Brain microvascular endothelial cell (primary cell): ENCODE measurements around the gene SERPINE3.

Experiments
- DNase-seq: peaks from one replicate; pipeline ENCODE4 v3.0.0-alpha.2; 2020
- H3K27ac ChIP-seq: fragments of 250-450 bp; sonication (Bioruptor Pico); 2 replicates; pipeline ENCODE4 v1.5.1; 2020; ENCODE audit warnings: mild to moderate bottlenecking, moderate library complexity
- H3K27me3 ChIP-seq: fragments of 250-450 bp; sonication (Bioruptor Pico); replicated peaks from 2 replicates; pipeline ENCODE4 v1.5.1; 2020; ENCODE audit warnings: mild to moderate bottlenecking
- H3K36me3 ChIP-seq: fragments of 250-450 bp; sonication (Bioruptor Pico); replicated peaks from 2 replicates; pipeline ENCODE4 v1.5.1; 2020; ENCODE audit warnings: mild to moderate bottlenecking
- H3K4me3 ChIP-seq: 2 replicates; pipeline ENCODE4 v1.5.1; 2011; ENCODE audit warnings: low read depth, mild to moderate bottlenecking, control low read depth, low read length, moderate library complexity
- in situ Hi-C: cut with HindIII; loops from 2 replicates; pipeline ENCODE4 v1.10.0; 2017; ENCODE audit warnings: low sequenced_read_pairs, low pct_ligation_motif_present
- TF ChIP-seq, protein P1 (sequence below): IDR thresholded peaks from 2 replicates; pipeline ENCODE4 v1.5.1; 2011; ENCODE audit warnings: low read depth, mild to moderate bottlenecking, moderate library complexity, low read length, control low read depth, inconsistent platforms; ENCODE audit errors: missing control alignments

The SERPINE3 gene

DNA sequence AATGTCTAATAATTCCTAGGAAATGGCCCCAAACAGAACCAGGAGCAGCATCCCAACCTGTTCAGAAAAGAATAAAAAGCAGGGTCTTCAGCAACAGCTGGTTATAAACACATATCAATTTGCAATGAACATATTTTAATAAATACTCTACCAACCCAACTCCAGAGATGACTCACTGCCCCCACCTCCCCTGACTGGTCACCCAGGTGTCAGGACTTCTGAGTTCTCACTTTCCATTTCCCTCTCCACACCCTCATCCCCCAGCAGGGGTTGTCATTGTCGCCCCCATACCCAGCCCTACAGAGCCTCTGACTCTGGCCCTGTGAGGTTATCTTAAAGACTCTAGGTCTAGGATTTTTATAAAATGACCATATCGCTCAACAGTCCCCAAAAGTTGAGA lies 6.9 kb downstream of the SERPINE3 start:
- Histone ChIP-seq H3K27me3 (no peaks in the 10 kb centered on the region), H3K4me3 (no peak overlapping the region), H3K27ac (no peak overlapping the region), H3K36me3 (no peaks in the 10 kb centered on the region)
- in situ Hi-C loops, result no loop called here
- TF ChIP-seq, protein P1, sequence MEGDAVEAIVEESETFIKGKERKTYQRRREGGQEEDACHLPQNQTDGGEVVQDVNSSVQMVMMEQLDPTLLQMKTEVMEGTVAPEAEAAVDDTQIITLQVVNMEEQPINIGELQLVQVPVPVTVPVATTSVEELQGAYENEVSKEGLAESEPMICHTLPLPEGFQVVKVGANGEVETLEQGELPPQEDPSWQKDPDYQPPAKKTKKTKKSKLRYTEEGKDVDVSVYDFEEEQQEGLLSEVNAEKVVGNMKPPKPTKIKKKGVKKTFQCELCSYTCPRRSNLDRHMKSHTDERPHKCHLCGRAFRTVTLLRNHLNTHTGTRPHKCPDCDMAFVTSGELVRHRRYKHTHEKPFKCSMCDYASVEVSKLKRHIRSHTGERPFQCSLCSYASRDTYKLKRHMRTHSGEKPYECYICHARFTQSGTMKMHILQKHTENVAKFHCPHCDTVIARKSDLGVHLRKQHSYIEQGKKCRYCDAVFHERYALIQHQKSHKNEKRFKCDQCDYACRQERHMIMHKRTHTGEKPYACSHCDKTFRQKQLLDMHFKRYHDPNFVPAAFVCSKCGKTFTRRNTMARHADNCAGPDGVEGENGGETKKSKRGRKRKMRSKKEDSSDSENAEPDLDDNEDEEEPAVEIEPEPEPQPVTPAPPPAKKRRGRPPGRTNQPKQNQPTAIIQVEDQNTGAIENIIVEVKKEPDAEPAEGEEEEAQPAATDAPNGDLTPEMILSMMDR, result no peak
- no peak for DNase-seq

DNA sequence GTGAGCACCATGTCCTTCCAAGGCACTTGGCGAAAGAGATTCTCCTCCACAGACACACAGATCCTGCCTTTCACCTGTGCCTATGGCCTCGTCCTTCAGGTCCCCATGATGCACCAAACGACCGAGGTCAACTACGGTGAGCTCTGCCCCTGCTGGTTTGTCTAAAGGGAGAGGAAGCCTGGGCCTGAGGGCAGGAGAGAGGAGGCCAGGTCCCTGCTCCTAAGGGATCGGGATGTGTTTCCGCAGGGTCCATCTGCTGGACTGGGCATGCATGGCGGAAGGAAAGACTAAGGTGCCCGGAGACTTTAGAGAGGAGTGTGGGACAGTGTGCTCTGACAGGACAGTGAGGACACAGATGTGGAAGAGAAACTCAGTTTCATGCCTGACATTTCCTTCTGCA lies 7.6 kb downstream of the SERPINE3 start:
- Histone ChIP-seq H3K27ac (no peak overlapping the region), H3K36me3 (no peaks in the 10 kb centered on the region), H3K27me3 (no peaks in the 10 kb centered on the region), H3K4me3 (no peak overlapping the region)
- no peak for DNase-seq
- TF ChIP-seq, protein P1, result no peak
- in situ Hi-C loops, result no loop called here

DNA sequence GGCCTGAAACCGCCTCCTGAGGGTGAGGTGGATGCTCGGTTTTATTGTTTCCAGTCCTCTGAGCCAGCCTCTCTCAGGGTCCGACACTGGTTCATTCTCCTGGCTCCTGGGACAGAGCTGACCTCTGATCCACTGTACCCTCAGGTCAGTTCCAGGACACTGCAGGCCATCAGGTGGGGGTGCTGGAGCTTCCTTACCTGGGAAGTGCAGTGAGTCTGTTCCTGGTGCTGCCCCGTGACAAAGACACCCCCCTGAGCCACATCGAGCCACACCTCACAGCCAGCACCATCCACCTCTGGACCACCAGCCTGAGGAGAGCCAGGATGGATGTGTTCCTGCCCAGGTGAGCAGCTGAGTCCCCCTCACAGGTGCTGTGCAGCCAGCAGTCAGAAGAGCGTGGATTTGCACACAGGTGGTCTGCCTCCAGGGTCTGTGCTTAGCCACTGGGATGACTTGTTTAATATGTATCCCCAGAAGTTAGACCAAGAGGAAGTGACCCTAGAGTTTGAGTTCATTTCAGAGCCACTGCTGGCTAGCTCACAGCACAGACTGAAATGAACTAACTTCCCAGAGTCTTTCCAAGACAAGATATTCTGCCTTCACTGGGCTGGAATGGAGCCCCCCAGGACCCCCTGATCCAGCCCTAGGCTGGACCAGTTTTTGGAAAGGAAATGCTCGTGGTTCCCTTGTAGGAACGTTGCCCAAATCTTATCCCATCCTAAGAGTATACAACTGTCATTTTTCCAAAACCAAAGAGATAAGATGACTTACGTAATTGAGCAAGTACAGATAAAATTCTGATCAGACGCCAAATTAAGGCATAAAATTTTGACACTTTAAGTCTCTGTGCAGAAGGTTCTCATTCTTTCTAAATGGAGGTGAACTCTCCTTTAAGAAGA lies 8.8 kb downstream of the SERPINE3 start:
- TF ChIP-seq, protein P1, result no peak
- in situ Hi-C loops, result no loop called here
- Histone ChIP-seq H3K4me3 (no peak overlapping the region), H3K36me3 (no peaks in the 10 kb centered on the region), H3K27ac (no peak overlapping the region), H3K27me3 (no peaks in the 10 kb centered on the region)
- no peak for DNase-seq

DNA sequence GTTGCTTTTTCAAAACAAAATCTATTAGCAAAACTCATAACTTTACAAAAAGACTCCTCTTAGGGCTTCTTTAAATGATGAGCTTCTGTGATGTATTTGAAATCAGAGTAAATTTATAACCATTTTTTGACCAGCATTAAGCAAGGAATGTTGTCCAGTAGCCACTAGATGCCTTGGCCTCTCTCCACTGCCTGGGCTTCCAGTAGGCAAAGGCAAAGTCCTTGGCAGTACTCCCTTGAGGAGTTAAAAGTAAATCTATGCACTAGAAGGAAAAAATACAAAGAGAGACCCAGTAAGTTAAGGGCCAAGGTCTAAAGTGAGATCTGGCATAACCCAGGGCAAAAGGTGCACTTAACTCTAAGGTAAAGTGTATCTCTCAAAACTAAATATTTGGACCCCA lies 9.5 kb downstream of the SERPINE3 start:
- Histone ChIP-seq H3K36me3 (no peaks in the 10 kb centered on the region), H3K27ac (no peak overlapping the region), H3K4me3 (no peak overlapping the region), H3K27me3 (no peaks in the 10 kb centered on the region)
- in situ Hi-C loops, result no loop called here
- no peak for DNase-seq
- TF ChIP-seq, protein P1, result no peak

DNA sequence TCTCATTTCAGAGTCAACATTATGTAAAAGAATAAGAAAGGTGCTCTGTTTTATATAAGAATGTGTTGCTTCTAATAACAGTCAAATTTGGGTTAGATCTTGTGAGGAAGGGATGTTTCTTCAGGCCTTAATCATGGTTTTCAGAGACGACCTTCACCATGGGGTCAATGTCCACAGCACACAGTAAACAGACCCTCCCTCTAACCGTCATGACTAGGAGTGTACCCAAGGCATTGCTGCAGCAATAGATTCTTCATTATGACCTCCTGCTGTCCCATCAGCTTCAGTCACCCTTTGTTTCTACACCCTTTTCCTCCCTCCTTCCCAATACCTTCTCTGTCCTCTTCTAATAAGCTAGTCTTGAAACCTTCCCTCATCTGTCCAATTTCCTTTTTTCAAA lies 15.7 kb downstream of the SERPINE3 start:
- in situ Hi-C loops, result no loop called here
- no peaks in the 10 kb centered on the region for H3K36me3 ChIP-seq
- H3K4me3 ChIP-seq, result no peak overlapping the region
- H3K27me3 ChIP-seq, result no peaks in the 10 kb centered on the region
- TF ChIP-seq, protein P1, result no peak
- no peak overlapping the region for H3K27ac ChIP-seq
- DNase-seq, result no peak
